CD4-positive, alpha-beta memory T cell (primary cell): ENCODE results near the gene CLSTN1. TPM values are rescaled to one million over a fixed set of nuclear protein-coding genes. Genes with fewer than 3 reads are reported as not detected.
"Not testable (repeated sequence)": the region's sequence is repeated elsewhere in the genome, so short reads cannot be mapped to it uniquely, and the experiment has no call there.

Experiments used
- CTCF ChIA-PET: fragments of 350-600 bp; sonication (Branson Sonifier 250); formaldehyde crosslinking; loops from one replicate; lab custom pipeline; 2021; ENCODE audit warnings: inconsistent platforms; ENCODE audit not compliant: partially characterized antibody; lab: Charles Lee
- POLR2A ChIA-PET: fragments of 350-600 bp; sonication (Branson Sonifier 250); formaldehyde crosslinking; loops from one replicate; lab custom pipeline; 2021; ENCODE audit not compliant: partially characterized antibody; lab: Charles Lee
- DNase-seq, 5 donors: peaks; one replicate each; pipeline versions ENCODE4 v3.0.0 to v3.0.0-alpha.2; 2020 to 2022; ENCODE audit warnings: mixed read lengths in 1 of 5
- H3K27ac ChIP-seq: one replicate; pipeline ENCODE4 v1.7.0; 2013; ENCODE audit warnings: low read depth, low read length
- H3K27me3 ChIP-seq: 2 replicates; pipeline ENCODE4 v1.7.0; 2013; ENCODE audit warnings: mild to moderate bottlenecking, low read length, moderate library complexity; ENCODE audit not compliant: insufficient read depth
- H3K36me3 ChIP-seq: 2 replicates; pipeline ENCODE4 v1.7.0; 2013; ENCODE audit warnings: mild to moderate bottlenecking, low read length, moderate library complexity; ENCODE audit not compliant: insufficient read depth
- H3K4me1 ChIP-seq: 2 replicates; pipeline ENCODE4 v1.7.0; 2013; ENCODE audit warnings: mild to moderate bottlenecking, low read length, moderate library complexity; ENCODE audit not compliant: insufficient read depth
- H3K4me3 ChIP-seq, 2 donors: one replicate each; pipeline ENCODE4 v1.7.0; 2013; ENCODE audit warnings: low read length in 2 of 2, mild to moderate bottlenecking in 1 of 2
- H3K9me3 ChIP-seq, 2 donors: one replicate each; pipeline ENCODE4 v1.7.0; 2013; ENCODE audit warnings: low read length in 2 of 2, control low read depth in 1 of 2; ENCODE audit not compliant: control insufficient read depth in 1 of 2
- H3K27ac Mint-ChIP-seq, 7 donors: one replicate each; pipeline ENCODE4 v1.8.0; 2020 to 2021; ENCODE audit warnings: mixed read lengths in 7 of 7, mild to moderate bottlenecking in 6 of 7, inconsistent platforms in 3 of 7, moderate library complexity in 3 of 7
- H3K27me3 Mint-ChIP-seq, 2 donors: one replicate each; pipeline ENCODE4 v1.8.0; 2020 to 2021; ENCODE audit warnings: mixed read lengths in 2 of 2
- H3K36me3 Mint-ChIP-seq, 2 donors: one replicate each; pipeline ENCODE4 v1.8.0; 2020 to 2021; ENCODE audit warnings: mixed read lengths in 2 of 2, inconsistent platforms in 1 of 2, mild to moderate bottlenecking in 1 of 2
- H3K4me1 Mint-ChIP-seq, 4 donors: one replicate each; pipeline ENCODE4 v1.8.0; 2020 to 2021; ENCODE audit warnings: mixed read lengths in 4 of 4, mild to moderate bottlenecking in 1 of 4
- H3K4me3 Mint-ChIP-seq, 8 donors: one replicate each; pipeline ENCODE4 v1.8.0; 2020 to 2021; ENCODE audit warnings: mixed read lengths in 8 of 8, mild to moderate bottlenecking in 7 of 8, moderate library complexity in 6 of 8, inconsistent platforms in 3 of 8
- H3K9me3 Mint-ChIP-seq, 8 donors: one replicate each; pipeline ENCODE4 v1.8.0; 2020 to 2021; ENCODE audit warnings: mixed read lengths in 8 of 8, mild to moderate bottlenecking in 5 of 8, inconsistent platforms in 3 of 8, moderate library complexity in 1 of 8
- intact Hi-C: fragments of 100-400 bp; cut with micrococcal nuclease; formaldehyde crosslinking; loops from one replicate; pipeline ENCODE4 v1.15.1; 2023
- polyA plus RNA-seq, 2 donors: library from polyadenylated mRNA; unstranded; fragments of 300-500 nt; fragmentation: Illumina TruSeq; gene quantifications; one replicate each; pipeline ENCODE4 v1.2.3, GENCODE V29; 2021
- total RNA-seq, 2 experiments: library from RNA; stranded (reverse); gene quantifications; one replicate each; pipeline ENCODE4 v1.2.3, GENCODE V29; 2021

The CLSTN1 gene
- total and polyA plus RNA-seq, 4 experiments from 2014 or later = 6.9 to 109 (median 78.7) TPM

- H3K4me3 ChIP-seq = no peak overlapping the region
- H3K36me3 ChIP-seq = peaks cover 52% of the 10 kb centered on the region
- H3K27me3 ChIP-seq = no peaks in the 10 kb centered on the region
- CTCF ChIA-PET = interaction anchor here (0.8 kb wide), 1 partner anchor 123 kb away, joined by 3 read pairs; no protein-coding TSS in a partner anchor
- no peaks in the 10 kb centered on the region for H3K4me1 ChIP-seq
- peaks cover 32 to 60% of the 10 kb centered on the region in 2 donors for H3K36me3 Mint-ChIP-seq
- H3K4me3 Mint-ChIP-seq = no peak overlapping the region
- no peaks in the 10 kb centered on the region for H3K27me3 Mint-ChIP-seq
- intact Hi-C loops = no loop called here
- peak overlapping the region in 3 of 7 donors; percentile 27 to 52 (median 37) for H3K27ac Mint-ChIP-seq
- no peak for DNase-seq
- no peak overlapping the region for H3K27ac ChIP-seq
- no peaks in the 10 kb centered on the region for H3K9me3 ChIP-seq
- peaks cover 0 to 3% (median 0%) of the 10 kb centered on the region in 4 donors for H3K4me1 Mint-ChIP-seq
- POLR2A ChIA-PET = no interaction called here
- H3K9me3 Mint-ChIP-seq = peaks cover 0 to 2% (median 0%) of the 10 kb centered on the region in 8 donors
These were observed 74.4 kb downstream of the CLSTN1 start for GRCh38 chr1:9749361-9749760.

GRCh38 chr1:9748391-9748790, 75.4 kb downstream of the CLSTN1 start:
- CTCF ChIA-PET = interaction anchor here (1.3 kb wide), 1 partner anchor 133 kb away, joined by 3 read pairs; no protein-coding TSS in a partner anchor
- H3K4me1 ChIP-seq, H3K27me3 Mint-ChIP-seq, H3K4me1 Mint-ChIP-seq, H3K4me3 Mint-ChIP-seq, H3K9me3 Mint-ChIP-seq, H3K27ac ChIP-seq, H3K27me3 ChIP-seq, H3K9me3 ChIP-seq, DNase-seq, POLR2A ChIA-PET, intact Hi-C loops, H3K4me3 ChIP-seq: not testable (repeated sequence)
- Mint-ChIP-seq H3K36me3 (peaks cover 37 to 65% of the 10 kb centered on the region in 2 donors), H3K27ac (peak overlapping the region in 4 of 7 donors; percentile 22 to 71 (median 44))
- H3K36me3 ChIP-seq = peaks cover 61% of the 10 kb centered on the region

DNA sequence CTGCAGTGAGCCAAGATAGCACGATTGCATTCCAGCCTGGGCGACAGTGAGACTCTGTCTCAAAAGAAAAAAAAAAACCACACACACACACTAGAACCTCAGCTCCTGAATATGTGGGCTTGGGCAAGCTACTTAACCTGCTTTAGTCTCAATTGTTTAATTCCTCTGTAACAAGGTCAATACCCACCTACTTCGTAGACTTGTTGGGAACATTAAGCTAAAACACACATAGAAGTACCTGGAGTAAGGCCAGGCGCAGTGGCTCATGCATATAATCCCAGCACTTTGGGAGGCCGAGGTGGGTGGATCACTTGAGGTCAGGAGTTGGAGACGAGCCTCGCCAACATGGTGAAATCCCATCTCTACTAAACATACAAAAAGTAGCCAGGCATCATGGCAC, 77.1 kb downstream of the CLSTN1 start:
- Histone ChIP-seq H3K9me3 (no peaks in the 10 kb centered on the region), H3K27me3 (no peaks in the 10 kb centered on the region), H3K4me1 (no peaks in the 10 kb centered on the region), H3K4me3 (no peak overlapping the region), H3K27ac (no peak overlapping the region), H3K36me3 (peaks cover 63% of the 10 kb centered on the region)
- no peaks in the 10 kb centered on the region for H3K9me3 Mint-ChIP-seq
- ChIA-PET POLR2A (interaction anchor here (1.2 kb wide), 1 partner anchor 94 kb away, joined by 3 read pairs; no protein-coding TSS in a partner anchor), CTCF (interaction anchor here (0.9 to 2.3 kb wide), 3 partner anchors 9 to 120 kb away, joined by 3 to 6 read pairs (median 5); no protein-coding TSS in a partner anchor)
- peaks cover 0 to 3% (median 0%) of the 10 kb centered on the region in 4 donors for H3K4me1 Mint-ChIP-seq
- no peaks in the 10 kb centered on the region for H3K27me3 Mint-ChIP-seq
- H3K27ac Mint-ChIP-seq = peak overlapping the region in 2 of 7 donors; percentile 47 to 62
- intact Hi-C loops = no loop called here
- no peak overlapping the region for H3K4me3 Mint-ChIP-seq
- no peak for DNase-seq
- H3K36me3 Mint-ChIP-seq = peaks cover 35 to 65% of the 10 kb centered on the region in 2 donors

DNA sequence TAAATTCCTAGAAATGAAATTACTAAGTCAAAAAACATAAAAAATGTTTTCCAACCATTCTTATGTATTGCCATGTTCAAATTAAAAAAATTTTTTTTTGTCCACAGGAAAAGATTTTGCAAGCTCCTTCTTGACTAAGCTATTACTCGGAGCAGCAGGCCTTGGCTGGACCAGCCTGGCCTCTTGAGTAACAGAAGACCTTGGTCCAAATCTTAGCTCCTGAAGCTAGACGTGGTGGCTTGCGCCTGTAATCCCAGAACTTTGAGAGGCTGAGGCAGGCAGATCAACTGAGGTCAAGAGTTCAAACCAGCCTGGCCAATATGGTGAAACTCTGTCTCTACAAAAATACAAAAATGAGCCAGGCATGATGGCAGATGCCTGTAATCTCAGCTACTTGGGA, 77.6 kb downstream of the CLSTN1 start:
- H3K4me1 ChIP-seq = no peaks in the 10 kb centered on the region
- H3K27ac Mint-ChIP-seq = peak overlapping the region in 1 of 7 donors; percentile 48
- H3K27me3 ChIP-seq = no peaks in the 10 kb centered on the region
- peaks cover 31 to 64% of the 10 kb centered on the region in 2 donors for H3K36me3 Mint-ChIP-seq
- ChIA-PET POLR2A (no interaction called here), CTCF (interaction anchor here (0.9 to 2.3 kb wide), 3 partner anchors 9 to 120 kb away, joined by 3 to 6 read pairs (median 5); no protein-coding TSS in a partner anchor)
- intact Hi-C loops = no loop called here
- H3K4me1 Mint-ChIP-seq = no peaks in the 10 kb centered on the region
- no peaks in the 10 kb centered on the region for H3K9me3 Mint-ChIP-seq
- peaks cover 63% of the 10 kb centered on the region for H3K36me3 ChIP-seq
- no peaks in the 10 kb centered on the region for H3K9me3 ChIP-seq
- H3K27ac ChIP-seq = no peak overlapping the region
- no peak overlapping the region for H3K4me3 ChIP-seq
- no peak overlapping the region for H3K4me3 Mint-ChIP-seq
- no peak for DNase-seq
- H3K27me3 Mint-ChIP-seq = no peaks in the 10 kb centered on the region

GRCh38 chr1:9744106-9744799, 79.5 kb downstream of the CLSTN1 start:
- POLR2A ChIA-PET = no interaction called here
- intact Hi-C loops = no loop called here

DNA sequence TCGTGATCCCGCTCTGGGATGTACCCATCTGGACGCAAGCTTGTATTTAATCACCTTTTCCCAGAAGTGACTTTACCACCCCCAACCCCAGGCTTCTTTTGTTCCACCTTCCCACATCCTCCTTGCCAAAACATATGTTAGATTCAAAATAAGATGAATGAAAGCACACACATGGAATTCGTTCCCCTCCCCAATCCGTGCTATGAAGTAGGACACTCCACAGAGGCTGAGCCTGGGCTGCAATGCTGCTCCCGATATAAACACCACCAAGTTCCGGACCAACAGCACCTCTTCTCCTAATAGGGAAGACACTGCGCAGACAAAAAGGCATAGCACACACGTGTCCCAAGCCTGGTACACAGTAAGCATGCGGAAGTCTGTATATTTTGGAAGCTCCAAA, 86.1 kb downstream of the CLSTN1 start:
- Mint-ChIP-seq H3K4me3 (no peak overlapping the region), H3K4me1 (peaks cover 6 to 22% (median 14%) of the 10 kb centered on the region in 4 donors), H3K27ac (peak overlapping the region in 4 of 7 donors; percentile 7 to 80 (median 68)), H3K27me3 (no peaks in the 10 kb centered on the region), H3K9me3 (peaks cover 0 to 5% (median 0%) of the 10 kb centered on the region in 8 donors), H3K36me3 (peaks cover 53 to 70% of the 10 kb centered on the region in 2 donors)
- ChIA-PET POLR2A (interaction anchor here (1.4 kb wide), 1 partner anchor 35 kb away, joined by 3 read pairs; no protein-coding TSS in a partner anchor), CTCF (no interaction called here)
- intact Hi-C loops = no loop called here
- DNase-seq = no peak
- H3K27me3 ChIP-seq = no peaks in the 10 kb centered on the region
- no peak overlapping the region for H3K4me3 ChIP-seq
- H3K9me3 ChIP-seq = no peaks in the 10 kb centered on the region
- no peaks in the 10 kb centered on the region for H3K4me1 ChIP-seq
- peaks cover 81% of the 10 kb centered on the region for H3K36me3 ChIP-seq
- H3K27ac ChIP-seq = no peak overlapping the region

More at GRCh38 chr1:9744106-9744799, 79.5 kb downstream of the CLSTN1 start:
- Histone ChIP-seq H3K4me3 (no peak overlapping the region), H3K27me3 (no peaks in the 10 kb centered on the region), H3K9me3 (no peaks in the 10 kb centered on the region), H3K36me3 (peaks cover 60% of the 10 kb centered on the region), H3K27ac (no peak overlapping the region), H3K4me1 (no peaks in the 10 kb centered on the region)
- CTCF ChIA-PET = interaction anchor here (2.3 kb wide), 1 partner anchor 19 kb away, joined by 6 read pairs; no protein-coding TSS in a partner anchor
- H3K9me3 Mint-ChIP-seq = no peaks in the 10 kb centered on the region
- no peaks in the 10 kb centered on the region for H3K27me3 Mint-ChIP-seq
- peaks cover 38 to 61% of the 10 kb centered on the region in 2 donors for H3K36me3 Mint-ChIP-seq
- peak overlapping the region in 3 of 7 donors; percentile 22 to 72 (median 68) for H3K27ac Mint-ChIP-seq
- no peaks in the 10 kb centered on the region for H3K4me1 Mint-ChIP-seq
- no peak overlapping the region for H3K4me3 Mint-ChIP-seq
- DNase-seq = no peak

- H3K9me3 ChIP-seq = no peaks in the 10 kb centered on the region
- no peak overlapping the region for H3K27ac ChIP-seq
- ChIA-PET CTCF (no interaction called here), POLR2A (interaction anchor here (1.4 kb wide), 1 partner anchor 34 kb away, joined by 3 read pairs; no protein-coding TSS in a partner anchor)
- peaks cover 6 to 27% (median 15%) of the 10 kb centered on the region in 4 donors for H3K4me1 Mint-ChIP-seq
- H3K36me3 Mint-ChIP-seq = peaks cover 56 to 75% of the 10 kb centered on the region in 2 donors
- no peaks in the 10 kb centered on the region for H3K4me1 ChIP-seq
- no peak for DNase-seq
- H3K4me3 ChIP-seq = no peak overlapping the region
- intact Hi-C loops = no loop called here
- peaks cover 0 to 5% (median 0%) of the 10 kb centered on the region in 8 donors for H3K9me3 Mint-ChIP-seq
- H3K27me3 Mint-ChIP-seq = no peaks in the 10 kb centered on the region
- no peak overlapping the region for H3K4me3 Mint-ChIP-seq
- H3K27ac Mint-ChIP-seq = peak overlapping the region in 5 of 7 donors; percentile 30 to 80 (median 78)
- no peaks in the 10 kb centered on the region for H3K27me3 ChIP-seq
- H3K36me3 ChIP-seq = peaks cover 83% of the 10 kb centered on the region
These were observed 86.7 kb downstream of the CLSTN1 start for GRCh38 chr1:9737057-9737456.
